Hepatic stellate cell (primary cell): ENCODE results near the gene OTUD5.

Experiments
- DNase-seq: peaks from one replicate; pipeline ENCODE4 v3.0.0; 2011; ENCODE audit warnings: low spot score

Gene OTUD5

DNA sequence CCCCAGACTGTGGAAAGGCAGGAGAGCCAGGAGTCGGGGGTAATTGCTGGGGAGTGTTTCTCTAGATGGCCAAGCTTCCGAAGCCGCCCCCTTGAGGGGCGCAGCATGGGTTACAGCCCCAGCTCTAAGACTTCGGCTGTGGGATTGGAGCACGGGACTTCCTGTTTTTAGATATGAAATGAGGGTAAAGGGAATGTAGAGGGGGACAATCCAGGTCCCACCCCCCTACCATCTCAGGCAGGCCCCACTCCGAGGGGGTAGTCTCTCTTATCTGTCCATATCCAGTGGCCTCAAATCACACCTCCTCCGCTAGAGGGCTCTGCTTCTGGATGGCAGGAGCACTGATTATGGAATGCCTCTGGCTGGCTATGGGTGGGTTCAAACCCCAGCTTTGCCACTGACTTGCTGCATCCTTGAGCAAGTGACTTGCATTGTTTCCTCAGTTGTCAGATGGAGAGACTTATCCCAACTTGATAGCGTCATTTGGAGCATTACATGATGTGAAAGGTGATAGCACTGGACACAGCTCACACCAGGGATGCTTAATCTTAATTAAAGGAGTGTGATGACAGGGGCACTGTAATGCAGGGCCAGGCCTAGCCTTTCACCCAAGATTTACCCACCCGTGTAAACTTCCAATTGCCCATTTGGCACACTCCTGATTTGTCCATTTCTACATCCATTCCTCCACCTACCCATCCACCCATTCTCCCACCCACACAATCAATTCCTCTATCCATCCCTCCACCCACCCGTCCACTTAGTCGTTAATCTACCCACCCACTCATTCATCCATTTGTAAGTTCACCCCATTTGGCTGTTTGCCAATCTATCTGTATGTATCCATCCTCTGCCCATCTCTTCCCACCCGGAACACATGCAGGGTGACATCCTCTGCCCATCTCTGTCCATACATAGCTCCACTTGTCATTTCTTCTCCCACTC is 15.1 kb upstream of the OTUD5 start:
- peak; percentile 54 for DNase-seq

- peak; percentile 25 for DNase-seq
These were observed 14.1 kb upstream of the OTUD5 start, which contains the start of gene KCND1 for GRCh38 chrX:48971249-48972219. Gene KCND1 (minus strand): TSS chrX:48971844. CDS start chrX:48970271, 1,573 bp downstream.

DNA sequence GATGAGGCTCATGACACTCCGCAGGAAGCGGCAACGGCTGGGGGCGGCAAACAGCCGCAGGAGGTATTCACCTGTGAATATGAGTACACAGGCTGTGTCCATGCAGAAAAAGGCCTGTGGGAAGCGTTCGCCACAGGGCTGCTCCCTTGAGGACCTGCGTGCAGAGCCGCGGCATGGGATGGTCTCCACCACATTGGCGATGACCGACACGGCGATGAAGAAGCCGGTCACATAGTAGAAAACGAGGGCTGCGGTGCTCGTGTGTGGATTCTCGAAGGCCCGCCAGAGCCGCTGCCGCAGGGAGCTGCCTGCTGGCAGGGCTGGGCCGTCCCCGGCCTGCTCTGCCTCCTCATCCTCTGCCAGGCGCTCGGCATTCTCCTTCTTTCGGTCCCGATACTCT is 12.1 kb upstream of the OTUD5 start:
- no peak for DNase-seq

- DNase-seq = no peak
These were observed 11.0 kb upstream of the OTUD5 start for GRCh38 chrX:48968377-48968776.

DNA sequence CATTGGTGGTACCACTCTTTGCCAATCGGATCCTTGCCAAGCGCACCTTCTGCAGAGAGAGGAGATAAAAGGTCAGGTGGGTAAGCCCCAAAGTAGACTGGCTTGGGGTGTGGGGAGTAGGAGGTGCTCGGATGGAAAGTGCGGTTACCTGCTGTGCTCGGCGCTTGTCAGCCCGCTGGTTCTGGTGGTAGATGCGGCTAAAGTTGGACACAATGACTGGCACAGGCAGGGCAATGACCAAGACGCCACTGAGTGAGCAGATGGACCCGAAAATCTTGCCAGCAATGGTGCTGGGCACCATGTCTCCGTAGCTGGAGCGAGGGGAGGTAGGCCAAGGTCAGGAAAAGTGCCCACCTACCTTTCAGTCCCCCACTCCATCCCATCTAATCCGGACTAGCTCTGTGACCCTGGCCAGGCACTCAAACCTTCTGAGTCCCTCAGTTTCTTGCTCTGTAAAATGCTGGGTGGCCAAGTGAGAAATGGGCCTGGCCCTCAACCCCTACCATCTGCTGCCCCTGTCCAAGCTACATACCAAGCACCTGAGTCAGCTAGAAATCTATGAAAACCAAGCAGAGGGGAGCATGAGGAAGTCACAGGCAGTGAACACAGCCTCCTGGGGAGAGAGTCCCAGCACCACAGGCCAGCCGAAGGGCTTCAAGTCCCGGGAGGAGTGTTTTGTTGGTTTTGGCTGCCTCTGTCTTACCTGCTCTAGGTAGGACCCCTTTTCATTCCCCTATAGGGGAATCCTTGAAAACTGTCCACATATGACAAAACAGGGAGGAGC is 9.6 kb upstream of the OTUD5 start:
- DNase-seq = peak; percentile 66

GRCh38 chrX:48965959-48966358 is 8.6 kb upstream of the OTUD5 start:
- DNase-seq = no peak

GRCh38 chrX:48961585-48962091 is 4.2 kb upstream of the OTUD5 start:
- DNase-seq = no peak

GRCh38 chrX:48960291-48960690 is 2.9 kb upstream of the OTUD5 start:
- no peak for DNase-seq

DNA sequence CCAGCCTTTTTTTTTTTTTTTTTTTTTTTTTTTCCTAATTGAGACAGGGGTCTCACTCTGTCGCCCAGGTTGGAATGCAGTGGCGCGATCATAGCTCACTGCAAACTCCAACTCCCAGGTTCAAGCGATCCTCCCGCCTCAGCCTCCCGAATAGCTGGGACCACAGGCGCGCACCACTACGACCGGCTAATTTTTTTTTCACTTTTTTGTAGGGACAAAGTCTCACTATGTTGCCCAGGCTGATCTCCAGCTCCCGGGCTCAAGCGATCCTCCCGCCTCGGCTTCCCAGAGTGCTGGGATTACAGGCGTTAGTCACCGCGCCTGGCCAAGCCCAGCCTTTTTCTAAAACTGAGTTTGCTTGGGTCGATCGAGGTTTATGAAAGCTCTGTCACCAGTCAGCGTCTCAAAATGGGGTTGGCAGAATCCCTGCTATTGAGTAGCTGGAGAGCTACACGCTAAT is 1.3 kb upstream of the OTUD5 start:
- peak; percentile 53 for DNase-seq

DNA sequence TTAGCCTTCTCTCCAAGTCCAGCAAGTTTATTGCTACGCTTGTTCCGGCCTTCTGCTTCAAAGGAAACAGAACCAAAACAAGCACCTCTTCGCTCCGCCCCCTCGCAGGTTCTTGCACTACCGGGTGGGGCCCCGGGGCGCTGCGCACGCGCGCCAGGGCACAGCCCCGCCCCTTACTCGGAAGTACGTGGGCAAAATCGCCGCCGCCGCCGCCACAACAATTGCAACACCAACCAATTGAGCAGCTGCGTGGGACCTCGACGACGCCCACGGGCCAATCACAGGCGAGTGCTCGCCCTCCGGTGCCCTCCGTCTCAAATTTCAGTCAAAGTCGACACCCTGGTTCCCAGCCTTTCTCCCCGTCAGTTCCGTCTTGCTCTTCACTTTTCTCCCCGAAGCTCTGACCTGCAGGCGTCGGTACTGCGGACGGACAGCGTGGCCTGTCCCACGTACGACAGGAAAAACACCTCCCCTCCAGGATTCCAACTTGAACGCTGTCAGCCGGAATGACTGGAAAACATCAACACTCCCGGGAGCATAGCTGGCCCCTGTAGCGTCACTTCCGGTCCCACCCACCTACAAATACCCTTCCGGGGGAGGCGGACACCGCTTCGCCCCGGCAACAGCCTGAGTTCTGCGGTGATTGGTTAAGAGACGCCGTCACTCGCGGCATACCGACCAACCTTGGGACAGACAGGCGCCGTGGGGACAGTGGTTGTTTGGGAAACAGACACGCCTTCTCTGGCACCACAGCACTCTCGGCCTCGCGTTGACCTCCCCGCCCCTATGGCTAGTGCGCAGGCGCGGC is 624 bp upstream of the OTUD5 start:
- peak; percentile 95 for DNase-seq

GRCh38 chrX:48956728-48957414 is 536 bp downstream of the OTUD5 start:
- no peak for DNase-seq

- no peak for DNase-seq
These were observed 8.8 kb downstream of the OTUD5 start for GRCh38 chrX:48948589-48948988.

DNA sequence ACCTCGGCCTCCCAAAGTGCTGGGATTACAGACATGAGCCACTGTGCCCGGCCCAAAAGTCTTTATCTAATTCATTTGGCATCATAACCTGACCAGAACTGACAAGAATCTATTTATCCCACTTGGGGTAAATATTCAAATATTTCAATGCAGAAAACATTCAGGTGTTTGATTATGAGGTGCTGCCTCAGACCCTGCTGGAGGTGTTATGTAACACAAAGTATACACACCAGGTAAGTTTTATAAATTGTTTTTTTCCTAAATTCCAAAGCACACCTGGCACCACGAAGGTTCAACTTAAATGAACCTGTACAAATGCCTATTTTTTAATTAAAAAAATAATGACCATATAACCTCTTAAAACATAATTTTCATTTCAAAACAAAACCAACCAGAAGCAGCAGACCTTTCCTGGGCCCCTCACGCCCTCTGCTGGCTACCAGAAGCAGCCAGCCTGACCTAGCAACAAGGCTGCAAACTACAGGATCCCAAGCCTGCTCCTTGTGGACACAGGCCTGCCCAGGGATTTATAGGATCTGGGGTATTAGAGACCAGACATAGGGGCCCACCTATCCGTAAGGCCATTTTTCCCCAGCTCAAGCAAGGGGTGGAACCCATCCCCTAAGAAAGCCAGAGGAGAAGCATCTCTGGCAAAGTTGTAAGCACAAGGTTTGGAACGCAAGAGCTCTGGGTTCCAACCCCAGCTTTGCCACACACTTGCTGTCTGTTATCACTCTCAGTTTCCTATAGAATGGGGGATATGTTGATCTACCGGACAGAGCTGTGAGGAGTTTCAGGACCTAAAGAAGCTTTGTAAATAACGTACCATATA is 11.7 kb downstream of the OTUD5 start:
- peak; percentile 71 for DNase-seq

DNA sequence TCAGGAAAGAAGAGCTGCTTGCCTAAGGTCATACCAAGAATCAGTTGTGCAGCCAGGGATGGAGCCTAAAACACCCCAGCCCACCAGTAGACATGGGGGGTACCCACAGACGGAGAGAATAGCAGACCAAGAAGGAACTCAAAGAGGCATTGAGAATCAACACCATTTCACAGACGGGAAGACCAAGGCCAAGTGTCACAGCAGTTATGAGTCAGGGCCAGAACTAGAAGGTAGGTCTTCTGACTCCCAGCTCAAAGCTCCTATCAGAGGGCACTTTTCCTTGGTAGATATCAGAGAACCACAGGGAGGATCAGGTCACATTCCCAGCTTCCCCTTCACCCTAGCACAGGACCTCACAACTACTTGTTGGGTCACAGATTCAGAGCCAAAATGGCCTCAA is 14.5 kb downstream of the OTUD5 start:
- DNase-seq = no peak

DNA sequence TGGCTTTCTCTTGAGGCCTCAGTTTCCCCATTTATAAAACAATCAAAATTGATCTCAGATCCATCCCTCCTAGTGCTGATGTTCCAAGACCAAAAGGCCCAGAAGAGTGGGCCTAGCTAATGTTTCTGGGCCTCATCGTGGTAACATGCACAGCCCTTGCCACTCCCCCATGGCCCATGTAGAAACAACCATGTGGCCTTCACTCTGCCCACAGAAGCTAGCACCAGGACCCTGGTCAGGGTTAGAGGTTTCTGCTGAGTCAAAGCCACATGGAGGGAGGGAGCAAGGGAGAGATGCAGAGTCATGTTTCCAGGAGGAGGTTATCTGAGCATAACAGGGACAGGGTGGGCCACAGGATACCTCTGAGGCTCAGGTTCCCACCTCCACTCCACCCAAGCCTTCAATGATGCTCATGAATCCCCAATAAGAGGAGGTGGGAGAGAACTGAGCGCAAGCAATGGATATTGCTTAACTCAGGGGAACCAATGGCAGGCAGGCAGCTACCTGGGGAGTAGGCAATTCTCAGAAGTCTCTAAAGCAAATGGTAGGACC is 16.9 kb downstream of the OTUD5 start:
- DNase-seq = no peak

GRCh38 chrX:48939524-48940228 is 17.7 kb downstream of the OTUD5 start:
- DNase-seq = no peak

DNA sequence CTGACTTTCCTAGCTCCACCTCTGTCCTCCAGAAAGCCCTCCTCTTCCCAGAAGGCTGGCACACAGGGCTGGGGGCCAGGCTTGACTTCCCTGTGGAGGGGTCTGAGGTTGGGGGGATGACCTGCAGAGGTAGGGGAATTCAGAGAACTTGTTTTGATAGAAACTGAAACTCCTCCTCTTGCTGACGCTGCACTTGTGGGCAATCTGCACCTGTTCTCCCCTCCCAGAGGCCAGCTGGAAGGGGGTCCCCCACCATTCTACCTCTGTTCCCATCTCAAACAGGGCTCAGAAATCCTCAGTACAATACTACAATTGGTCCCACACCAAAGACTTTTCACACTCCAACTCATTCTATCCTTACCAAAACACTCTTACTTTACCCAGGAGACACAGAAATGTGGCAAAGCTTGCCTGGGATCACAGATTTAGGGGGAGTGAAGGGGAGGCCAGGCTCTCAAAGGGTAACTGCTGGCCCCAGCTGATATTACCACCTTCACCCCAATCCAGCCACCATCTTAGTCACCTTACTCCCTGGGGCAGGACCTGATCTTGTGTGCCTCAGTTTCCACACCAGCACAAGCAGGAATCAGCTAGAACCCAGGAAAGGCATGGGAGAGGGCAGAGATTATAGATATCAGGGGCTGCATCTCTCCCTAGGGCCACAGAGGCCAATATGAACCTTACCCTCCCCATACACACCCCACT is 18.5 kb downstream of the OTUD5 start:
- DNase-seq = no peak
